ENCODE data around the gene CDH15. TPM values are rescaled to one million over a fixed set of nuclear protein-coding genes. Genes with fewer than 3 reads are reported as not detected.

CDH15 gene
- total and polyA plus RNA-seq, 2 of the 13 experiments (the other 11 are each of a cell fraction or from before 2014, with no cell fraction given) = 0.74 to 2.2 TPM

DNA sequence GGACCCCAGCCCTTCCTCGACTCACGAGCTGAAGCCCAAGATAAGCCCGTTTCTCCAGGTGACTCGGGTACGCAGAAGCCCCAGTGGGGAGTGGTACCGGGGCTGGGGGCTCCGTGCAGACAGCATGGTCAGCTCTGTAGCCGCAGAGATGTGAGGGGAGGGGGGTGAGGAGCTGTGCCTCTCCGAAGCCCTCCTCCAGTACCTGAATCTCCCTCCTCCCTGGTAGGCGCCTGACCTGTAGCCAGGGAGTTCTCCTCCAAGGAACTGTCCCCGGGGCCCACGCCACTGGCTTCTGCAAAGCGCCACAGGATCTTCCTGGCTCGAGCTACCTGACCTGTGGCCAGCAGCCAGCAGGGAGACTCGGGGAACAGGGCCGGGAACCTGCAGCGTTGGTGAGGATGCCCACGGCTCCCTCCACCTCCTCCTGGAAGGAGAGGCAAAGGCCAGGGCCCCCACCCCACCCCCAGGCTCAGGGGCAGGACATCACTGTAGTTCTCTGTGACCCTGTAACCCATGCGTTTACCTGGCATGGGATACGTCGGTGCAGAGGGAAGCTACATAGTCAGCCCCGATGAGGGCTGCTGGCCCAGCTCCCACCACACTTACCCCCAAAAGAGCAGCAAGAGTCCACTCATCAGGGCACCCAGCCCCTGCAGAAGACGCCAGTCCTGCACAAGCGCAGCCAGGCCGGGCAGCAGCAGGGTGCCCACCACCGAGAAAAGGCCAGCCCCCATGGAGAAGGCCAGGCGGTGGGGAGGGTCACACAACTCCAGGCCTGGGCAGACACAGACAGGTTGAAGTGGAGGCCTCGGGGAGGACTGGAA lies 27.1 kb downstream of the CDH15 start (continued):
- TF ChIP-seq, protein P1, sequence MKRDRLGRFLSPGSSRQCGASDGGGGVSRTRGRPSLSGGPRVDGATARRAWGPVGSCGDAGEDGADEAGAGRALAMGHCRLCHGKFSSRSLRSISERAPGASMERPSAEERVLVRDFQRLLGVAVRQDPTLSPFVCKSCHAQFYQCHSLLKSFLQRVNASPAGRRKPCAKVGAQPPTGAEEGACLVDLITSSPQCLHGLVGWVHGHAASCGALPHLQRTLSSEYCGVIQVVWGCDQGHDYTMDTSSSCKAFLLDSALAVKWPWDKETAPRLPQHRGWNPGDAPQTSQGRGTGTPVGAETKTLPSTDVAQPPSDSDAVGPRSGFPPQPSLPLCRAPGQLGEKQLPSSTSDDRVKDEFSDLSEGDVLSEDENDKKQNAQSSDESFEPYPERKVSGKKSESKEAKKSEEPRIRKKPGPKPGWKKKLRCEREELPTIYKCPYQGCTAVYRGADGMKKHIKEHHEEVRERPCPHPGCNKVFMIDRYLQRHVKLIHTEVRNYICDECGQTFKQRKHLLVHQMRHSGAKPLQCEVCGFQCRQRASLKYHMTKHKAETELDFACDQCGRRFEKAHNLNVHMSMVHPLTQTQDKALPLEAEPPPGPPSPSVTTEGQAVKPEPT (CRISPR knock-in tag; IDR thresholded peaks at IDR 0.05; ENCODE audit: low read depth) = no peak
- no peak for TF ChIP-seq SMAD1 (CRISPR knock-in tag; IDR thresholded peaks at IDR 0.05; ENCODE audit: borderline replicate concordance, low read depth)
- TF ChIP-seq ZNF326 (CRISPR knock-in tag; IDR thresholded peaks at IDR 0.05; ENCODE audit: borderline replicate concordance) = no peak
- TF ChIP-seq SP140L (CRISPR knock-in tag; IDR thresholded peaks at IDR 0.05; ENCODE audit: borderline replicate concordance) = no peak
- TF ChIP-seq KDM5B (CRISPR knock-in tag; IDR thresholded peaks at IDR 0.05; ENCODE audit: borderline replicate concordance) = no peak
- TF ChIP-seq MED8 (CRISPR knock-in tag; IDR thresholded peaks at IDR 0.05; ENCODE audit: insufficient replicate concordance) = no peak
- TF ChIP-seq ZNF547 (CRISPR knock-in tag; IDR thresholded peaks at IDR 0.05) = no peak
- TF ChIP-seq, protein P2, sequence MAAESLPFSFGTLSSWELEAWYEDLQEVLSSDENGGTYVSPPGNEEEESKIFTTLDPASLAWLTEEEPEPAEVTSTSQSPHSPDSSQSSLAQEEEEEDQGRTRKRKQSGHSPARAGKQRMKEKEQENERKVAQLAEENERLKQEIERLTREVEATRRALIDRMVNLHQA (CRISPR knock-in tag; IDR thresholded peaks at IDR 0.05) = no peak
- TF ChIP-seq TBX2 (CRISPR knock-in tag; IDR thresholded peaks at IDR 0.05; ENCODE audit: borderline replicate concordance) = peak; percentile 19; the same call in 1 of the 2 replicates
- TF ChIP-seq ZBTB1 (CRISPR knock-in tag; IDR thresholded peaks at IDR 0.05; ENCODE audit: borderline replicate concordance) = no peak
- 0 out of 2 replicates have a peak, but pooled peaks have one; percentile 18 for TF ChIP-seq DR1 (CRISPR knock-in tag; IDR thresholded peaks at IDR 0.05)
- TF ChIP-seq, protein P3, sequence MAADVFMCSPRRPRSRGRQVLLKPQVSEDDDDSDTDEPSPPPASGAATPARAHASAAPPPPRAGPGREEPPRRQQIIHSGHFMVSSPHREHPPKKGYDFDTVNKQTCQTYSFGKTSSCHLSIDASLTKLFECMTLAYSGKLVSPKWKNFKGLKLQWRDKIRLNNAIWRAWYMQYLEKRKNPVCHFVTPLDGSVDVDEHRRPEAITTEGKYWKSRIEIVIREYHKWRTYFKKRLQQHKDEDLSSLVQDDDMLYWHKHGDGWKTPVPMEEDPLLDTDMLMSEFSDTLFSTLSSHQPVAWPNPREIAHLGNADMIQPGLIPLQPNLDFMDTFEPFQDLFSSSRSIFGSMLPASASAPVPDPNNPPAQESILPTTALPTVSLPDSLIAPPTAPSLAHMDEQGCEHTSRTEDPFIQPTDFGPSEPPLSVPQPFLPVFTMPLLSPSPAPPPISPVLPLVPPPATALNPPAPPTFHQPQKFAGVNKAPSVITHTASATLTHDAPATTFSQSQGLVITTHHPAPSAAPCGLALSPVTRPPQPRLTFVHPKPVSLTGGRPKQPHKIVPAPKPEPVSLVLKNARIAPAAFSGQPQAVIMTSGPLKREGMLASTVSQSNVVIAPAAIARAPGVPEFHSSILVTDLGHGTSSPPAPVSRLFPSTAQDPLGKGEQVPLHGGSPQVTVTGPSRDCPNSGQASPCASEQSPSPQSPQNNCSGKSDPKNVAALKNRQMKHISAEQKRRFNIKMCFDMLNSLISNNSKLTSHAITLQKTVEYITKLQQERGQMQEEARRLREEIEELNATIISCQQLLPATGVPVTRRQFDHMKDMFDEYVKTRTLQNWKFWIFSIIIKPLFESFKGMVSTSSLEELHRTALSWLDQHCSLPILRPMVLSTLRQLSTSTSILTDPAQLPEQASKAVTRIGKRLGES (CRISPR knock-in tag; IDR thresholded peaks at IDR 0.05; ENCODE audit: borderline replicate concordance) = no peak
- TF ChIP-seq NFKBIZ (CRISPR knock-in tag; IDR thresholded peaks at IDR 0.05) = no peak
- TF ChIP-seq XRCC5 (optimal IDR thresholded peaks at IDR 0.05; ENCODE audit: low read length) = peak; percentile 14
- no peak for TF ChIP-seq SPEN (CRISPR knock-in tag; IDR thresholded peaks at IDR 0.05; ENCODE audit: low read depth)
- TF ChIP-seq DMAP1 (CRISPR knock-in tag; IDR thresholded peaks at IDR 0.05) = no peak
- TF ChIP-seq RFX1 (IDR thresholded peaks at IDR 0.05) = no peak
- no peak for TF ChIP-seq RFX3 (CRISPR knock-in tag; IDR thresholded peaks at IDR 0.05)
- TF ChIP-seq, protein P4, sequence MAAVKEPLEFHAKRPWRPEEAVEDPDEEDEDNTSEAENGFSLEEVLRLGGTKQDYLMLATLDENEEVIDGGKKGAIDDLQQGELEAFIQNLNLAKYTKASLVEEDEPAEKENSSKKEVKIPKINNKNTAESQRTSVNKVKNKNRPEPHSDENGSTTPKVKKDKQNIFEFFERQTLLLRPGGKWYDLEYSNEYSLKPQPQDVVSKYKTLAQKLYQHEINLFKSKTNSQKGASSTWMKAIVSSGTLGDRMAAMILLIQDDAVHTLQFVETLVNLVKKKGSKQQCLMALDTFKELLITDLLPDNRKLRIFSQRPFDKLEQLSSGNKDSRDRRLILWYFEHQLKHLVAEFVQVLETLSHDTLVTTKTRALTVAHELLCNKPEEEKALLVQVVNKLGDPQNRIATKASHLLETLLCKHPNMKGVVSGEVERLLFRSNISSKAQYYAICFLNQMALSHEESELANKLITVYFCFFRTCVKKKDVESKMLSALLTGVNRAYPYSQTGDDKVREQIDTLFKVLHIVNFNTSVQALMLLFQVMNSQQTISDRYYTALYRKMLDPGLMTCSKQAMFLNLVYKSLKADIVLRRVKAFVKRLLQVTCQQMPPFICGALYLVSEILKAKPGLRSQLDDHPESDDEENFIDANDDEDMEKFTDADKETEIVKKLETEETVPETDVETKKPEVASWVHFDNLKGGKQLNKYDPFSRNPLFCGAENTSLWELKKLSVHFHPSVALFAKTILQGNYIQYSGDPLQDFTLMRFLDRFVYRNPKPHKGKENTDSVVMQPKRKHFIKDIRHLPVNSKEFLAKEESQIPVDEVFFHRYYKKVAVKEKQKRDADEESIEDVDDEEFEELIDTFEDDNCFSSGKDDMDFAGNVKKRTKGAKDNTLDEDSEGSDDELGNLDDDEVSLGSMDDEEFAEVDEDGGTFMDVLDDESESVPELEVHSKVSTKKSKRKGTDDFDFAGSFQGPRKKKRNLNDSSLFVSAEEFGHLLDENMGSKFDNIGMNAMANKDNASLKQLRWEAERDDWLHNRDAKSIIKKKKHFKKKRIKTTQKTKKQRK (IDR thresholded peaks at IDR 0.05; ENCODE audit: low read length) = no peak
- TF ChIP-seq ZMYM2 (CRISPR knock-in tag; IDR thresholded peaks at IDR 0.05) = 0 out of 2 replicates have a peak, but pooled peaks have one; percentile 9
- no peak for TF ChIP-seq POLR2AphosphoS5 (IDR thresholded peaks at IDR 0.05; ENCODE audit: low read depth, low read length)
- no peak for TF ChIP-seq CCAR2 (optimal IDR thresholded peaks at IDR 0.05; ENCODE audit: low read depth, low read length)
- TF ChIP-seq KLF13 (CRISPR knock-in tag; IDR thresholded peaks at IDR 0.05) = no peak
